Epithelial cell of proximal tubule (primary cell): ENCODE results near the gene PTPRN2. TPM values are rescaled to one million over a fixed set of nuclear protein-coding genes. Genes with fewer than 3 reads are reported as not detected.

ENCODE experiments used
- DNase-seq: peaks from one replicate; pipeline ENCODE4 v3.0.0-alpha.2; 2011; ENCODE audit warnings: low read depth
- H3K4me3 ChIP-seq: 2 replicates; pipeline ENCODE4 v1.5.1; 2011; ENCODE audit warnings: low read depth, mild to moderate bottlenecking, low read length
- total RNA-seq: library from RNA; depleted of rRNA; stranded (reverse); fragments of >200 nt; gene quantifications from 2 replicates; pipeline ENCODE4 v1.2.3, GENCODE V29; 2015
- TF ChIP-seq, protein P1 (sequence below): conservative IDR thresholded peaks from 2 replicates; pipeline ENCODE4 v1.5.1; 2012; ENCODE audit warnings: low read depth, mild to moderate bottlenecking, low read length

Gene PTPRN2
- total RNA-seq, 1 donor from 2014 or later: 2.8 TPM

DNA sequence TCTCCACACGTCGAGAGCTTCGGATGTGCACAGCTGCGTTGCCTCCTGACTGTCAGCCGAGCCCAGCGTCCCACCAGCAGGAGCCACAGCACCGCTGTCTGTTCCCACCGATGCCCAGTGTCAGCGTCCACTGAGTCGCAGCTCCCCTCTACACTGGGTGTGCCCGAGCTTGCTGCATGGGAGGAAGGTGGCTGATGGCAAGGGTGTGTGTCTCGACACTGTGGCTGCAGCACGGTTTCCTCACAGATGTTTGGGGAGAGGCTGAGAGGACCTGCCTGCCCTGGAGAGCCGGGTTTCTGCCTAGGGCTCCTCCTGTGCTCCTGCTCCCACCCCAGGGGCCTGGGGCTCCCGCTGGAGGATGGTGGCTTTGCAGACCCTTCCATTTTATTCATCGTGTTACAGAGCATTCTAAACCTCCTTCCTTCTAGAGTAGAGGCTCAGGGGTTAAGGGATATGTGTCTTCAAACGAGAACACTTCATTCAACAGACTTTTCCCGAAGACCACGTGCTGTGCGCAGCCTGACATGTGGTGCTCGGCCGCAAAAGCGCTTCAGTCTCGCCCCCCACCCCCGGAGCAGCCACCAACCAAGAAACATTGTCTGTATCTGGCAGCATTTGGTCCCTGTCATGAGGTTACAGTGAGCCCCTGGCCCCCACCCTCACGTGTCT is 866.0 kb downstream of the PTPRN2 start:
- H3K4me3 ChIP-seq: no peak overlapping the region
- TF ChIP-seq, protein P1, sequence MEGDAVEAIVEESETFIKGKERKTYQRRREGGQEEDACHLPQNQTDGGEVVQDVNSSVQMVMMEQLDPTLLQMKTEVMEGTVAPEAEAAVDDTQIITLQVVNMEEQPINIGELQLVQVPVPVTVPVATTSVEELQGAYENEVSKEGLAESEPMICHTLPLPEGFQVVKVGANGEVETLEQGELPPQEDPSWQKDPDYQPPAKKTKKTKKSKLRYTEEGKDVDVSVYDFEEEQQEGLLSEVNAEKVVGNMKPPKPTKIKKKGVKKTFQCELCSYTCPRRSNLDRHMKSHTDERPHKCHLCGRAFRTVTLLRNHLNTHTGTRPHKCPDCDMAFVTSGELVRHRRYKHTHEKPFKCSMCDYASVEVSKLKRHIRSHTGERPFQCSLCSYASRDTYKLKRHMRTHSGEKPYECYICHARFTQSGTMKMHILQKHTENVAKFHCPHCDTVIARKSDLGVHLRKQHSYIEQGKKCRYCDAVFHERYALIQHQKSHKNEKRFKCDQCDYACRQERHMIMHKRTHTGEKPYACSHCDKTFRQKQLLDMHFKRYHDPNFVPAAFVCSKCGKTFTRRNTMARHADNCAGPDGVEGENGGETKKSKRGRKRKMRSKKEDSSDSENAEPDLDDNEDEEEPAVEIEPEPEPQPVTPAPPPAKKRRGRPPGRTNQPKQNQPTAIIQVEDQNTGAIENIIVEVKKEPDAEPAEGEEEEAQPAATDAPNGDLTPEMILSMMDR: no peak
- DNase-seq: no peak

DNA sequence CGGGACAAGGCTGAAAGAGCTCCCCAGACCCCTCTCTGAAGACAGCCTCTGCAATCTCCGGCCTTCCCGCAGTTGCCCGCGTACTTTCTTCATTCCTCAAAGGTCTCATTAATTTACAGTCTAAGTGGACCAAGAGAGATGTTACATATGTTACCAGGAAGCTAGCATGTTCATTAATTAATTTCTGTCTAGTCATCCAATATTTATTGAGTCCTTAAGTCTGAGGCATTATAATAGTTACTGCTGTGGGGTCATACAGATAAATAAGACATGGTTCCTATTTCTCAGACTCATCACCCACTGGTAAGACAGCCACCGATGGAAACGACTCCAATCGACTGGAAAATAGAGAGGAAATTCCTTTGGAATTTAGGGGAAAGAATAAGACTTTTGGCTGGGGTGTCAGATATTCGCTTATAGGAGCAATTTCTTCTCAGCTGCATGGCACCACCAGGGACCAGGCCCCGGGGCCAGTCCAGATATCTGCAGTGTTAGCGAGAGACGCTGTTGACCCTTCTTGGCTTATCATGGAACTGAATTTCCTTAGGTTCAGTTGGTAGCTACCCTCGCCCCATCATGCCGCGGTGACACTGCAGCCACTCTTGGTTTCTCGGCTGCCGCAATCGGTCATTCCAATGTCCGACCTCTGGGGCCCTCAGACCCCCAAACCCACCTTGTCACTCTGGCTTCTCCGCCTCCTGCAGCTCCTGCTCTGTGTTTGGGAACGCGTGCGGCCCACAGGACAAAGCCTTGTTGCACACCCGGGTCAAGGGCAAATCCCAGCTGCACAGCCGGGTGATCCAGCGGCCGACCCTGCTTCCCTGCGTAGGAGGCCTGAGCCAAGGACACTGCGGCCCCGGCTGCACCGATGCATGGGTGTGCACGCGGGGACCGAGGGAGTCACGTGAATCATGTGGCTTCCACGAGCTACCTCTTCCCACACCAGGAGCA is 867.6 kb downstream of the PTPRN2 start:
- TF ChIP-seq, protein P1: no peak
- no peak for DNase-seq
- H3K4me3 ChIP-seq: no peak overlapping the region

DNA sequence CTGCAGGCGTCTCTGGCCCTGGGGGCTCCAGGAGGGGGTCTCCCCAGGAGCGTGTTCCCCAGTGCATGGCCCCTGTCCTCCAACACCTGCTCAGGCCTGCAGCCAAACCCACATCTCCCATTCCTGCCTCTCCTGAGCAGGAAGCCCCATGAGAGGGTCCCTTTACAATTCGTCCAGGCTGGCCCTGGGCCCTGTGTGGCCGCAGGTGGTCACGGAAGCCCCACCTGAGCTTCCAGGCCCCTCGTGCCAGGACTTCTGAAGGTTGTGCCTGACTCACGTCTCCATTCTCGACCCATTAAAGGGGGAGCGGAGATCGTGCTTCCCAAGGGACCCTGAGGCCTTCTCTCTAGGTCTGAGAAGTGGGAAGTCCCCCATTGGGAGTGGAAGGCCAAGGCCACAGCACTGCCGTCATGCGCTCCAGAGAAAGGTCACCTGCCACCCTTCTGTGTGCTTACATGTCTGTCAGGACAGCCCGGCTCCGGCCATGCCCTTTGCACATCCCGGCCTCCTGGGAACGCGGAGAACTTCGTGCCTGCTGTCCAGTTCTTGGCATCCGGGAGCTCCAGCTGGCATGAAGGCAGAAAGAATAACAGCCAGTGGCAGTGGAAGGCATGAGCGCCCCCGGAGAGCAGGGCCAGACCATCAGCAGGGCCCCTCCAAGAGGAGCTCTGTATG is 868.5 kb downstream of the PTPRN2 start:
- no peak overlapping the region for H3K4me3 ChIP-seq
- DNase-seq: no peak
- TF ChIP-seq, protein P1: no peak

DNA sequence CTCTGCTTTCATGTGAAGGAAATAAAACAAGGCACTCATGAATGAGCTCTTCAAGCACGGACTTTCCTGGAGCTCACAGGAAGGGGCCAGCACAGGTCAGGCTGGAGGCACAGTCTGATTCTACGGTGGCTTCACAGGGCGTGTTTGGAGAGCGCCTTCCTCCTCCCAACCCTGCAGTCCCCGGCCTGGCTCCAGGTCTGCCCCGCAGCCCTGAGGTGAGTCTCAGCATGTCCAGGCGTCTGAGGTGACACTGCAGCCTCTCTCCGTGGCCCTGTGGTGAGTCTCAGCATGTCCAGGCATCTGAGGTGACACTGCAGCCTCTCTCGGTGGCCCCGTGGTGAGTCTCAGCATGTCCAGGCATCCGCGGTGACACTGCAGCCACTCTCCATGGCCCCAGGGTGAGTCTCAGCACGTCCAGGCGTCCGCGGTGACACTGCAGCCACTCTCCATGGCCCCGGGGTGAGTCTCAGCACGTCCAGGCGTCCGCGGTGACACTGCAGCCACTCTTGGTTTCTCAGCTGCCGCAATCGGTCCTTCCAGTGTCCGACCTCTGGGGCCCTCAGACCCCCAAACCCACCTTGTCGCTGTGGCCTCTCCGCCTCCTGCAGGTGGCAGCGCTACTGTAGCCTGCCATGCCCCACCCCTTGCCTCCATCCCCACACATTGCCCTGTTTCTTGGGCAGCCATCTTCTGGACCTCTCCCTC is 869.2 kb downstream of the PTPRN2 start:
- DNase-seq: no peak
- TF ChIP-seq, protein P1: no peak
- no peak overlapping the region for H3K4me3 ChIP-seq

GRCh38 chr7:157717211-157718174 is 870.1 kb downstream of the PTPRN2 start:
- H3K4me3 ChIP-seq: no peak overlapping the region
- DNase-seq: no peak
- TF ChIP-seq, protein P1: no peak
